SK-N-DZ (cell line): Measurements from ENCODE around the gene MYH14.

Experiments used
- small RNA-seq, 2 experiments: library from RNA; depleted of rRNA; stranded (forward); fragments of <200 nt; gene quantifications; one replicate each; pipeline ENCODE3, GENCODE V24; 2014

The MYH14 gene

Small RNA genes within 50 kb of the gene (small RNA-seq; reads per million reads assigned to genes)
- 0 reads per million in 2 experiments for gene RF00017
